ENCODE measurements around the gene MOB3A. TPM values are rescaled to one million over a fixed set of nuclear protein-coding genes. Genes with fewer than 3 reads are reported as not detected.
"Not testable (repeated sequence)": the region's sequence is repeated elsewhere in the genome, so short reads cannot be mapped to it uniquely, and the experiment has no call there.

The MOB3A gene
- total and polyA plus RNA-seq, 5 donors from 2014 or later = 73.6 to 131 (median 89.5) TPM

- Mint-ChIP-seq H3K4me1 (no peaks in the 10 kb centered on the region), H3K4me3 (no peak overlapping the region), H3K27me3 (no peaks in the 10 kb centered on the region), H3K9me3 (no peaks in the 10 kb centered on the region), H3K27ac (no peak overlapping the region), H3K36me3 (peaks cover 7% of the 10 kb centered on the region)
- H3K27ac ChIP-seq (ENCODE audit: insufficient read depth, low read length, poor library complexity, severe bottlenecking) = no peak overlapping the region
- DNase-seq = no peak
- H3K36me3 ChIP-seq (ENCODE audit: control insufficient read depth, insufficient read depth, low read length) = peaks cover 41% of the 10 kb centered on the region
- H3K4me3 ChIP-seq (ENCODE audit: low read depth, low read length) = no peak overlapping the region
- H3K9me3 ChIP-seq (ENCODE audit: control insufficient read depth in 2 of 2, low read length in 2 of 2) = no peaks in the 10 kb centered on the region
- H3K27me3 ChIP-seq (ENCODE audit: control insufficient read depth, insufficient read depth, low read length) = no peaks in the 10 kb centered on the region
- ATAC-seq (ENCODE audit: low read depth in 2 of 2) = no peak
- H3K4me1 ChIP-seq (ENCODE audit: control insufficient read depth, insufficient read depth, low read length, poor library complexity, severe bottlenecking) = no peaks in the 10 kb centered on the region
Measured at GRCh38 chr19:2129486-2129885, 33.4 kb upstream of the MOB3A start.

GRCh38 chr19:2129022-2129421 lies 32.9 kb upstream of the MOB3A start:
- Histone ChIP-seq H3K4me1 (ENCODE audit: control insufficient read depth, insufficient read depth, low read length, poor library complexity, severe bottlenecking) (no peaks in the 10 kb centered on the region), H3K27ac (ENCODE audit: insufficient read depth, low read length, poor library complexity, severe bottlenecking) (no peak overlapping the region), H3K36me3 (ENCODE audit: control insufficient read depth, insufficient read depth, low read length) (peaks cover 41% of the 10 kb centered on the region), H3K4me3 (ENCODE audit: low read depth, low read length) (no peak overlapping the region), H3K9me3 (ENCODE audit: control insufficient read depth in 2 of 2, low read length in 2 of 2) (no peaks in the 10 kb centered on the region), H3K27me3 (ENCODE audit: control insufficient read depth, insufficient read depth, low read length) (no peaks in the 10 kb centered on the region)
- no peaks in the 10 kb centered on the region for H3K4me1 Mint-ChIP-seq
- no peak overlapping the region for H3K27ac Mint-ChIP-seq
- no peaks in the 10 kb centered on the region for H3K9me3 Mint-ChIP-seq
- DNase-seq (no peak), ATAC-seq (ENCODE audit: low read depth in 2 of 2) (no peak)
- no peaks in the 10 kb centered on the region for H3K27me3 Mint-ChIP-seq
- H3K4me3 Mint-ChIP-seq = no peak overlapping the region
- peaks cover 7% of the 10 kb centered on the region for H3K36me3 Mint-ChIP-seq

DNA sequence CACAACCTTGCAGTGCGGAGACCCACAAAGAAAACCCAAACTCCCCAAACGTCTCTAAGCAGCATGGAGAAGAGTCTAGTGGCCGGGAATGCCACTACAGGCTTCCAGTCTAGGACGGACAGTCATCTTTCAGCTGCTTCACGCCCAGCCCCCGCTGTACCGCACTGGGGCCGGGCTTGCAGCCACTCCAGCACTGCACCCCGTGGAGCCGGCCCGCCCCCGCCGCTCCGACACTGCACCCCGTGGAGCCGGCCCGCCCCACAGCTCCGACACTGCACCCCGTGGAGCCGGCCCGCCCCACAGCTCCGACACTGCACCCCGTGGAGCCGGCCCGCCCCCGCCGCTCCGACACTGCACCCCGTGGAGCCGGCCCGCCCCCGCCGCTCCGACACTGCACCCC lies 32.1 kb upstream of the MOB3A start:
- not testable (repeated sequence) for H3K27me3 Mint-ChIP-seq; H3K27me3 ChIP-seq (ENCODE audit: control insufficient read depth, insufficient read depth, low read length); H3K4me1 ChIP-seq (ENCODE audit: control insufficient read depth, insufficient read depth, low read length, poor library complexity, severe bottlenecking); H3K27ac Mint-ChIP-seq; H3K9me3 ChIP-seq (ENCODE audit: control insufficient read depth in 2 of 2, low read length in 2 of 2); H3K4me1 Mint-ChIP-seq; H3K4me3 Mint-ChIP-seq; H3K4me3 ChIP-seq (ENCODE audit: low read depth, low read length); DNase-seq; H3K36me3 Mint-ChIP-seq; ATAC-seq (ENCODE audit: low read depth in 2 of 2); H3K9me3 Mint-ChIP-seq; H3K27ac ChIP-seq (ENCODE audit: insufficient read depth, low read length, poor library complexity, severe bottlenecking)
- peaks cover 40% of the 10 kb centered on the region for H3K36me3 ChIP-seq (ENCODE audit: control insufficient read depth, insufficient read depth, low read length)

DNA sequence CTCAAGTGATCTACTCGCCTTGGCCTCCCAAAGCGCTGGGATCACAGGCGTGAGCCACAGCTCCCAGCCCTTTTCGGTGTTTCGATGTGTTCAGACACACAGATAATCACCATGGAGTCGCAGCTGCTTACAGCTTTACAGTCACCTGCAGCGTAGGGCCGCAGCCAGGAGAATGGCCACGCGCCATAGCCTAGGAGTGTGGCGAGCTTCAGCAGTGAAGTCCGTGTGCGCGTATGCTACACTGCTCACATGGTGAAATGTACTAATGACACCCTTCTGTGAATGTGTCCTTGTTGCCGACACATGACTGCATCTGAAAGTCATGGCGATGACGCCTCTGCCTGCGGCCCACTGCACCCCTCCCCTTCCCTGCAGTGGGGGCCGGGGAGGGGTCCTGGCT lies 31.6 kb upstream of the MOB3A start:
- ATAC-seq (ENCODE audit: low read depth in 2 of 2) (no peak), DNase-seq (no peak)
- H3K27ac Mint-ChIP-seq = no peak overlapping the region
- H3K36me3 Mint-ChIP-seq = peaks cover 3% of the 10 kb centered on the region
- H3K4me3 Mint-ChIP-seq = no peak overlapping the region
- Histone ChIP-seq H3K27ac (ENCODE audit: insufficient read depth, low read length, poor library complexity, severe bottlenecking) (no peak overlapping the region), H3K4me3 (ENCODE audit: low read depth, low read length) (no peak overlapping the region), H3K36me3 (ENCODE audit: control insufficient read depth, insufficient read depth, low read length) (peaks cover 37% of the 10 kb centered on the region), H3K9me3 (ENCODE audit: control insufficient read depth in 2 of 2, low read length in 2 of 2) (no peaks in the 10 kb centered on the region), H3K27me3 (ENCODE audit: control insufficient read depth, insufficient read depth, low read length) (no peaks in the 10 kb centered on the region), H3K4me1 (ENCODE audit: control insufficient read depth, insufficient read depth, low read length, poor library complexity, severe bottlenecking) (no peaks in the 10 kb centered on the region)
- H3K9me3 Mint-ChIP-seq = no peaks in the 10 kb centered on the region
- H3K27me3 Mint-ChIP-seq = no peaks in the 10 kb centered on the region
- H3K4me1 Mint-ChIP-seq = no peaks in the 10 kb centered on the region

DNA sequence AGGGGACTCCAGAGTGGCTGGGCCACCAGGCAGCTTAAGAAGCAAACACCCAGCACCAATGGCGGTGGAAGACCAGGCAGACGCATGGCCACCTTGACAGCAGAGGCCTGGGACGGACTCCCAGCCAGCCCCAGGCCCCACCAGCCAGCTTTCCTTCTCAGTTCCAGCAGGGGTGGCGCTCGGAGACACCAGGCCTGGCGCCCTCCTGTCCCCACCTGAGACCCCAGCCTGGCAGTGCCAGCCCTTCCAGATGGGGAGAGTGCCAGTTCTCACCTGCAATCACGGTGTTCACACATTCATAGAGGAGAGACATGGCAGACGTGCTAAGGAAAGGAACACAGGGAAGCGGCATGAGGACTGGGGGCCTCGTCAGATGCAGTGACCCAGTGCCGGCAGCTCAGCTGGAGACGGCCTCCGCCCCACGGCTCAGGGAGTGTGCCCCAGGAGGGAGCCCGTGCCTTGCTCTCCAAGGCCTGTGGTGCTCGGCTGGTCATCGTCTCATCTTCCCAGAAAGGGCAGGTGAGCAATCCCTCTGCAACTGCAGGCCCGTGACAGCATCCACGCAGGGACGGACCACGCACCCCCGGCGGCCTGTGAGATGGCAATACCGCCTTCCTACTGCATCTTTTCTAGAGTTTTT lies 30.9 kb upstream of the MOB3A start:
- H3K4me3 ChIP-seq (ENCODE audit: low read depth, low read length) = no peak overlapping the region
- no peak for ATAC-seq (ENCODE audit: low read depth in 2 of 2)
- peaks cover 37% of the 10 kb centered on the region for H3K36me3 ChIP-seq (ENCODE audit: control insufficient read depth, insufficient read depth, low read length)
- no peak overlapping the region for H3K27ac ChIP-seq (ENCODE audit: insufficient read depth, low read length, poor library complexity, severe bottlenecking)
- H3K4me1 Mint-ChIP-seq = no peaks in the 10 kb centered on the region
- H3K4me1 ChIP-seq (ENCODE audit: control insufficient read depth, insufficient read depth, low read length, poor library complexity, severe bottlenecking) = no peaks in the 10 kb centered on the region
- DNase-seq = no peak
- H3K9me3 ChIP-seq (ENCODE audit: control insufficient read depth in 2 of 2, low read length in 2 of 2) = no peaks in the 10 kb centered on the region
- H3K27ac Mint-ChIP-seq = no peak overlapping the region
- H3K27me3 ChIP-seq (ENCODE audit: control insufficient read depth, insufficient read depth, low read length) = no peaks in the 10 kb centered on the region
- H3K4me3 Mint-ChIP-seq = no peak overlapping the region
- no peaks in the 10 kb centered on the region for H3K9me3 Mint-ChIP-seq
- no peaks in the 10 kb centered on the region for H3K27me3 Mint-ChIP-seq
- H3K36me3 Mint-ChIP-seq = peaks cover 3% of the 10 kb centered on the region

GRCh38 chr19:2123682-2124387 lies 27.7 kb upstream of the MOB3A start:
- Mint-ChIP-seq H3K27me3 (no peaks in the 10 kb centered on the region), H3K4me1 (no peaks in the 10 kb centered on the region), H3K27ac (no peak overlapping the region), H3K4me3 (no peak overlapping the region), H3K36me3 (peaks cover 4% of the 10 kb centered on the region), H3K9me3 (no peaks in the 10 kb centered on the region)
- no peaks in the 10 kb centered on the region for H3K4me1 ChIP-seq (ENCODE audit: control insufficient read depth, insufficient read depth, low read length, poor library complexity, severe bottlenecking)
- no peaks in the 10 kb centered on the region for H3K27me3 ChIP-seq (ENCODE audit: control insufficient read depth, insufficient read depth, low read length)
- H3K9me3 ChIP-seq (ENCODE audit: control insufficient read depth in 2 of 2, low read length in 2 of 2) = no peaks in the 10 kb centered on the region
- DNase-seq = no peak
- no peak overlapping the region for H3K27ac ChIP-seq (ENCODE audit: insufficient read depth, low read length, poor library complexity, severe bottlenecking)
- no peak for ATAC-seq (ENCODE audit: low read depth in 2 of 2)
- H3K4me3 ChIP-seq (ENCODE audit: low read depth, low read length) = no peak overlapping the region
- H3K36me3 ChIP-seq (ENCODE audit: control insufficient read depth, insufficient read depth, low read length) = peaks cover 38% of the 10 kb centered on the region

DNA sequence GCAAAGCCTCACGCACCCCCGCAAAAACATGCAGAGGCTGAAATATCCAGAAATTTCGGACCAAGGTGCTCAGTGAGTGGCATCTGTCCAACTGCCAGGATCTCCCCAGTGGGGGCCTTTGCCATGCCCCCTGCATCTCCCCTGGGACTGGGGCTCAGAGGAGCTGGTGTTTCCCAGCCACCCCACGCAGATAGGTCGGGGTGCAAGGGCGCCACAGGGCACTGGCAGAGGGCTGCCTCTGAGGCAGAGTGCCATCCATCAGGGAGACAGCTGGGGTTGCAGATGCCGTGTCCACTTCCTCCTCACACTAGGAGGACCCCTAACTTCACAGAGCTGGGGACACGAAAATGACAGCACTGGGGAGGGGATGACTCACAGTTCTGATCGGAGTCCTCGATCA lies 26.9 kb upstream of the MOB3A start:
- Histone ChIP-seq H3K9me3 (ENCODE audit: control insufficient read depth in 2 of 2, low read length in 2 of 2) (no peaks in the 10 kb centered on the region), H3K4me1 (ENCODE audit: control insufficient read depth, insufficient read depth, low read length, poor library complexity, severe bottlenecking) (no peaks in the 10 kb centered on the region), H3K4me3 (ENCODE audit: low read depth, low read length) (no peak overlapping the region), H3K27me3 (ENCODE audit: control insufficient read depth, insufficient read depth, low read length) (no peaks in the 10 kb centered on the region), H3K36me3 (ENCODE audit: control insufficient read depth, insufficient read depth, low read length) (peaks cover 46% of the 10 kb centered on the region), H3K27ac (ENCODE audit: insufficient read depth, low read length, poor library complexity, severe bottlenecking) (no peak overlapping the region)
- ATAC-seq (ENCODE audit: low read depth in 2 of 2) = no peak
- no peak for DNase-seq
- Mint-ChIP-seq H3K36me3 (peaks cover 11% of the 10 kb centered on the region), H3K9me3 (no peaks in the 10 kb centered on the region), H3K4me3 (no peak overlapping the region), H3K4me1 (no peaks in the 10 kb centered on the region), H3K27ac (no peak overlapping the region), H3K27me3 (no peaks in the 10 kb centered on the region)

DNA sequence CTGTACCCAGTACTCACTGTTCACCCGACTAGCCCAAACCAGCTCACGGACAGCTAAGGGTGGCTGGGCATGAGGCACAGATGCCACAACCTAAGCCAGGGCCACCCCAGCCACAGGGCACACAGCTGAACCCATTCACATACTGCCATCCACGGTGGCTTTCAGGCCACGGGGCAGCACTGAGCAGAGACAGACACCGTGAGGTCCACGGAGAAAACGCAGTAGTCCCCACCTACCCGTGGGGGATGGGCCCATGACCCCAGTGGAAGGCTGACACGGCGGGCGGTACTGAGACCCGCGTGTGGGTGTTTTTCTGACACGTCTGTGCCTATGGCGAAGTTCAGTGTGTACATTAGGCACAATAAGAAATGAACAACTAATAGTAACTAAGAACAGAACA lies 26.1 kb upstream of the MOB3A start:
- H3K9me3 Mint-ChIP-seq = no peaks in the 10 kb centered on the region
- Histone ChIP-seq H3K4me1 (ENCODE audit: control insufficient read depth, insufficient read depth, low read length, poor library complexity, severe bottlenecking) (no peaks in the 10 kb centered on the region), H3K36me3 (ENCODE audit: control insufficient read depth, insufficient read depth, low read length) (peaks cover 46% of the 10 kb centered on the region), H3K4me3 (ENCODE audit: low read depth, low read length) (no peak overlapping the region), H3K9me3 (ENCODE audit: control insufficient read depth in 2 of 2, low read length in 2 of 2) (no peaks in the 10 kb centered on the region), H3K27me3 (ENCODE audit: control insufficient read depth, insufficient read depth, low read length) (no peaks in the 10 kb centered on the region), H3K27ac (ENCODE audit: insufficient read depth, low read length, poor library complexity, severe bottlenecking) (no peak overlapping the region)
- DNase-seq = no peak
- H3K27me3 Mint-ChIP-seq = no peaks in the 10 kb centered on the region
- ATAC-seq (ENCODE audit: low read depth in 2 of 2) = no peak
- H3K27ac Mint-ChIP-seq = no peak overlapping the region
- H3K36me3 Mint-ChIP-seq = peaks cover 13% of the 10 kb centered on the region
- no peak overlapping the region for H3K4me3 Mint-ChIP-seq
- no peaks in the 10 kb centered on the region for H3K4me1 Mint-ChIP-seq

Measured in CD4-positive, CD25-positive, alpha-beta regulatory T cell (primary cell).